ENCODE measurements around the gene PCDHA10. TPM values are rescaled to one million over a fixed set of nuclear protein-coding genes. Genes with fewer than 3 reads are reported as not detected.
A peak's percentile ranks its signal among the peaks of the same experiment; 100 is the strongest.

PCDHA10 gene
- polyA plus RNA-seq, 1 donor (not counting 4 experiments of a cell fraction or from before 2014, with no cell fraction given), result 0.03 TPM

GRCh38 chr5:140882591-140882899 is 26.8 kb downstream of the PCDHA10 start:
- Histone ChIP-seq H3K4me3 (ENCODE audit: control insufficient read depth in 2 of 3, extremely low read depth in 1 of 3, insufficient read depth in 2 of 3, low read depth in 1 of 3, low read length in 3 of 3) (no peak overlapping the region), H3K27me3 (ENCODE audit: control insufficient read depth, extremely low read depth, insufficient read depth, low read length) (no peaks in the 10 kb centered on the region), H3K27ac (ENCODE audit: control insufficient read depth, insufficient read depth, low read length) (no peak overlapping the region), H3K9me1 (ENCODE audit: control insufficient read depth, extremely low read depth, insufficient read depth, low read length) (no peaks in the 10 kb centered on the region), H3K4me2 (ENCODE audit: control insufficient read depth, extremely low read depth, insufficient read depth, low read depth, low read length) (no peak overlapping the region), H4K20me1 (ENCODE audit: control insufficient read depth, extremely low read depth, insufficient read depth, low read length) (no peaks in the 10 kb centered on the region), H2AFZ (ENCODE audit: control insufficient read depth, low read length) (no peak overlapping the region), H3K9me3 (ENCODE audit: control insufficient read depth, low read depth, low read length) (peaks cover 13% of the 10 kb centered on the region), H3K9ac (ENCODE audit: control insufficient read depth, extremely low read depth, insufficient read depth, low read length) (no peak overlapping the region), H3K4me1 (ENCODE audit: control insufficient read depth, extremely low read depth, insufficient read depth, low read length) (no peaks in the 10 kb centered on the region), H3K36me3 (ENCODE audit: control insufficient read depth in 2 of 2, extremely low read depth in 1 of 2, insufficient read depth in 2 of 2, low read length in 2 of 2) (no peaks in the 10 kb centered on the region), H3K79me2 (ENCODE audit: control insufficient read depth, insufficient read depth, low read length) (no peaks in the 10 kb centered on the region)
- FAIRE-seq (no peak), DNase-seq (ENCODE audit: low read depth, low spot score) (no peak)
- dilution Hi-C loops (cut with MboI; ENCODE audit: extremely low pct_ligation_motif_present, low sequenced_read_pairs), result no loop called here
- TF ChIP-seq CTCF (optimal IDR thresholded peaks at IDR 0.05 in 1 of 3, IDR thresholded peaks at IDR 0.05 in 1 of 3, conservative IDR thresholded peaks at IDR 0.05 in 1 of 3; ENCODE audit: extremely low read depth in 1 of 3, insufficient read depth in 2 of 3, low read length in 3 of 3) (peak in 1 of 3 experiments; percentile 18), EZH2 (IDR thresholded peaks at IDR 0.05; ENCODE audit: low read length) (no peak)

- H3K4me3 ChIP-seq (ENCODE audit: control insufficient read depth in 2 of 3, extremely low read depth in 1 of 3, insufficient read depth in 2 of 3, low read depth in 1 of 3, low read length in 3 of 3), result no peak overlapping the region
- dilution Hi-C loops (cut with MboI; ENCODE audit: extremely low pct_ligation_motif_present, low sequenced_read_pairs), result no loop called here
- H3K79me2 ChIP-seq (ENCODE audit: control insufficient read depth, insufficient read depth, low read length), result no peaks in the 10 kb centered on the region
- no peaks in the 10 kb centered on the region for H3K4me1 ChIP-seq (ENCODE audit: control insufficient read depth, extremely low read depth, insufficient read depth, low read length)
- no peak for DNase-seq (ENCODE audit: low read depth, low spot score)
- H2AFZ ChIP-seq (ENCODE audit: control insufficient read depth, low read length), result no peak overlapping the region
- no peaks in the 10 kb centered on the region for H3K36me3 ChIP-seq (ENCODE audit: control insufficient read depth in 2 of 2, extremely low read depth in 1 of 2, insufficient read depth in 2 of 2, low read length in 2 of 2)
- H3K4me2 ChIP-seq (ENCODE audit: control insufficient read depth, extremely low read depth, insufficient read depth, low read depth, low read length), result no peak overlapping the region
- no peaks in the 10 kb centered on the region for H3K9me1 ChIP-seq (ENCODE audit: control insufficient read depth, extremely low read depth, insufficient read depth, low read length)
- peaks cover 13% of the 10 kb centered on the region for H3K9me3 ChIP-seq (ENCODE audit: control insufficient read depth, low read depth, low read length)
- FAIRE-seq, result no peak
- H3K27me3 ChIP-seq (ENCODE audit: control insufficient read depth, extremely low read depth, insufficient read depth, low read length), result no peaks in the 10 kb centered on the region
- no peak overlapping the region for H3K9ac ChIP-seq (ENCODE audit: control insufficient read depth, extremely low read depth, insufficient read depth, low read length)
- no peaks in the 10 kb centered on the region for H4K20me1 ChIP-seq (ENCODE audit: control insufficient read depth, extremely low read depth, insufficient read depth, low read length)
- no peak overlapping the region for H3K27ac ChIP-seq (ENCODE audit: control insufficient read depth, insufficient read depth, low read length)
- TF ChIP-seq EZH2 (IDR thresholded peaks at IDR 0.05; ENCODE audit: low read length) (no peak), CTCF (optimal IDR thresholded peaks at IDR 0.05 in 1 of 3, IDR thresholded peaks at IDR 0.05 in 1 of 3, conservative IDR thresholded peaks at IDR 0.05 in 1 of 3; ENCODE audit: extremely low read depth in 1 of 3, insufficient read depth in 2 of 3, low read length in 3 of 3) (no peak)
Measured at GRCh38 chr5:140883373-140883772, 27.7 kb downstream of the PCDHA10 start.

All from keratinocyte (primary cell).